WI38 (cell line): ENCODE results near the gene AEBP1.

ENCODE experiments used
- H3K4me3 ChIP-seq: 2 replicates; pipeline ENCODE4 v1.5.1; 2011; ENCODE audit warnings: low read depth, mild to moderate bottlenecking, control low read depth, low read length
- TF ChIP-seq, protein P1 (sequence below): IDR thresholded peaks from 2 replicates; pipeline ENCODE4 v1.5.1; 2012; ENCODE audit warnings: low read depth, mild to moderate bottlenecking, control low read depth, low read length

Gene AEBP1

DNA sequence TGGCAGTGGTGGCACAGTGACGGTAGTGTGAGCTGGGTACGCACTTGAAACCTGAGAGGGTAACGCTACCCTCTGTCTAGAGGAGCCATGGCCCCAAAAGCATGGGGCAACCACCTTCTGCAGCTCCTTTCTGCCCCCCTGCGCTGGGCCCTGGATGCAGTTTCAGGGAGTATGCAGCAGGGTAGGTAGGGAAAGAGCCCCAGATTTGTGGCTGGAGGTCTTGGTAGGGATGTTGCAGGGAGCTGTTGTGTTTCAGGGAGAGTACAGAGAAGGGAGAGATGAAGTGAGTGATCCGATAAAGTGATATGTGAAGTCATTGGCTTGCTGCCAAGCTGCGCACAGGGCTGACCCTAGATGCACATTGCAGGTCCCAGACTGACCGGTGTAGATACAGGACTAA, 36.1 kb upstream of the AEBP1 start:
- H3K4me3 ChIP-seq: no peak overlapping the region
- TF ChIP-seq, protein P1, sequence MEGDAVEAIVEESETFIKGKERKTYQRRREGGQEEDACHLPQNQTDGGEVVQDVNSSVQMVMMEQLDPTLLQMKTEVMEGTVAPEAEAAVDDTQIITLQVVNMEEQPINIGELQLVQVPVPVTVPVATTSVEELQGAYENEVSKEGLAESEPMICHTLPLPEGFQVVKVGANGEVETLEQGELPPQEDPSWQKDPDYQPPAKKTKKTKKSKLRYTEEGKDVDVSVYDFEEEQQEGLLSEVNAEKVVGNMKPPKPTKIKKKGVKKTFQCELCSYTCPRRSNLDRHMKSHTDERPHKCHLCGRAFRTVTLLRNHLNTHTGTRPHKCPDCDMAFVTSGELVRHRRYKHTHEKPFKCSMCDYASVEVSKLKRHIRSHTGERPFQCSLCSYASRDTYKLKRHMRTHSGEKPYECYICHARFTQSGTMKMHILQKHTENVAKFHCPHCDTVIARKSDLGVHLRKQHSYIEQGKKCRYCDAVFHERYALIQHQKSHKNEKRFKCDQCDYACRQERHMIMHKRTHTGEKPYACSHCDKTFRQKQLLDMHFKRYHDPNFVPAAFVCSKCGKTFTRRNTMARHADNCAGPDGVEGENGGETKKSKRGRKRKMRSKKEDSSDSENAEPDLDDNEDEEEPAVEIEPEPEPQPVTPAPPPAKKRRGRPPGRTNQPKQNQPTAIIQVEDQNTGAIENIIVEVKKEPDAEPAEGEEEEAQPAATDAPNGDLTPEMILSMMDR: no peak

GRCh38 chr7:44071726-44072363, 32.3 kb upstream of the AEBP1 start:
- H3K4me3 ChIP-seq: no peak overlapping the region
- TF ChIP-seq, protein P1: no peak

- no peak overlapping the region for H3K4me3 ChIP-seq
- TF ChIP-seq, protein P1: peak; percentile 88
These were observed 31.5 kb upstream of the AEBP1 start for GRCh38 chr7:44072364-44073231.

DNA sequence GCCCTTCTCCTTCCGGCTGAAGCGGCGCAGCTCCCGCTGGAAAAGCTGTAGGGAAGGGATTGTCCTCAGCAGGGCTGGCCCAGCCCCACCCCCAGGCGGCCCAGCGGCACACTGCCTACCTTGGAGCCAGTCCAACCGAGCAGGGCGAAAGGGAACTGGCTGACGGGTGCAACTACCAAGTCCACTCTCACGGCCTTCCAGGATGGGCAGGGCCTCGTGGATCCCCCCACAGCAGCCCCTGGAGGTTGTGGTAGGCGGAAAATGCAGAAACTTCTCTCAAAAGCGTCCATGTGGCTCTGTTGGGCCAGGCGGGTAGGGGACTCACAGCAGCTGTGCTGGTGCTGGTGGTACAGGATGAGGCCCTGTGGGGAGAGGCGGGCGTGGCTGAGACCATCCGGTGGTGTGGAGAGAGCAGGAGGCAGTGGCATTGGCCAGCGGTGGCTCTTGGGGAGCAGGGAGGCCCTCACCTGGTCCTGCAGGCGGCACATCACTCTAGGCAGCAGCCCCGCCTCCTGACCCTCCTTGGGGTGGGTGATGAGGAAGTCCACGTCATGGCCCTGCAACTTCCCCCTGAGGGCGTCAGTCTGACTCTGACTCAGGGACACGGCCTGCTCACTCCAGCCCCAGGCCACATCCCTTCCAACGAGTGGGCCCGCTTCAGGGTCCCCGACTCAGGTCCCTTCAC, 30.3 kb upstream of the AEBP1 start:
- H3K4me3 ChIP-seq: no peak overlapping the region
- TF ChIP-seq, protein P1: no peak

DNA sequence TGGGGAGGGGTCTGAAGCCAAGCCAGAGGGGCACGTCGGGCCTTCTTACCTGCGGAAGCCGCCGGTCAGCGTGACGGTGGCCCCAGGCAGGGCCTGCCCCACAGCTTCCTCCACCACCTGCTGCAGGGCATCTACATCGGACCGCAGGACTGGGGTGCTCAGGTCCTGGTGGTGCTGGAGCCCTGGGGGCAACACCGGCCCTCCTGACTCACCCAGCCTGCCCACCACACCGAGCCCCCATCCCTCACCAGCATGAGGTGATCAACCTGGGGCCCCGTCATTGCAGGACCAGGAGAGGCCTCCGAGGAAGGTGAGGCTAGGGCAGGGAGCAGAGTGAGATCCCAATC, 29.8 kb upstream of the AEBP1 start:
- TF ChIP-seq, protein P1: no peak
- no peak overlapping the region for H3K4me3 ChIP-seq

- TF ChIP-seq, protein P1: no peak
- H3K4me3 ChIP-seq: no peak overlapping the region
These were observed 28.7 kb upstream of the AEBP1 start for GRCh38 chr7:44075296-44076075.
